ENCODE results near the gene SPTA1.

SPTA1 gene

DNA sequence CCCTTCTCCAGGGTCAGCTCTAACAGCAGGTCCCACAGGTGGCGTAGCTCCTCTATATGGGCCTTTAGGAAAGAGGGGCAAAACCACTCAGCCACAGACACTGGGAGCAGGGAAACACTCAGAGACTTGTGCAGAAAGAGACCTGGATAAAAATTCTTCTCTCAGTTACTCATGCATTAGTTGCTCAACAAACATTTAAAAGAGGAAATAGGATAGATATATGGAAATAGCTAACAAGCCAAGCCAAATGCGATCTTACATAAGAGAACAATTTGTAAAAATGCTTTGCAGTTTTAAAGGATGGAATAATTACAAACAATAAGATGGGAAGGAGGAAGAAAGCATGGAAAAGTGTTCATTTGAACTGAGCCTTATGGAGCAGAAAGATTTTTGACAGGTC is 4.9 kb downstream of the SPTA1 start:
- no peak for DNase-seq

DNA sequence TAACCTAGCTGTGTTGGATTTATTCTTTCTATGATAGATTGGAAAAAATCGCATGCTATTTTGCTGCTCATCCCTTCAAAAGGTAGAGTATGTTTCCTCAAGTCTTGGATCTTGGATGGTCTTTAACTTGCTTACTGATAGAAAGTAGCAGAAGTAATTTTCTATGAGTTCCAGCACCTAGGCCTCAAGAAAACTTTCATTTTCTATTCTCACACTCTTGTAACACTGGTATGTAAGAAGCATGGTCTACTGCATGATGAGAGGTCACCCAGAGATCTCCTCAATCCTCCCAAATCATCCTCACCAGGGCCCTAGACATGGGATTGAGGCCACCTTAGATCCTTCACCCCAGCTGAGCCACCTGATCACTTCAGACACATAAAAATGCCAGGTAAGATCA is 7.2 kb downstream of the SPTA1 start:
- DNase-seq: no peak

DNA sequence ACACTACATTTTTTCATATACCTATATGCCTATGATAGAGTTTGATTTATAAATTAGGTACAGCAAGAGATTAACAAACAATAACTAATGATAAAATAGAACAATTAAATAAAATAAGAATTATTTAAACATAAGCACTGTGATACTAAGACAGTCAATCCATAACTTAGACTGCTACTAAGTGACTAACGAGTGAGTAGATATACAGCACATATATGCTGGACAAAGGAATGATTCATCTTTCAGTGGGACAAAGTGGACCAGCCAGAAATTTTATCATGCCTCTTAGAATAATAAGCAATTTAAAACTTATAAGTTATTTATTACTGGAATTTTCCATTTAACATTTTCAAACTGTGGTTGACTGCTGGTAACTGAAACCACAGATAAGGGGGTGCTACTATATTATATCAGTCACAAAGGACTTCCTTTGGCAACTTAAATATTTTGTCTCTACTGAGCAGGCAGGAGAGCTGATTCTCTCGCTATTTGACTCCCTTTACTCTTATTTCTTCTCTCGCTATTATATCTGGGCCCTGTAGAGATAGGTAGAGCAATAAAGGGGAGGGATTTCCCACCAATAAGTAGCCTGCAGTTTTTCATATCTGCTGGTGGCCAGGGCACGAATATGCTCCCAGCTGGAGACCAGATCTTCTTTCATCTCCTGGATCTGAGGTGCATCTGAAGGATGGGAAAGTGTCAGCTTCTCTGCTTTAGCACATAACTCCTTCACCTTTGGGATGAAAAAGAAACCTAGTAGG is 10.8 kb downstream of the SPTA1 start:
- no peak for DNase-seq

DNA sequence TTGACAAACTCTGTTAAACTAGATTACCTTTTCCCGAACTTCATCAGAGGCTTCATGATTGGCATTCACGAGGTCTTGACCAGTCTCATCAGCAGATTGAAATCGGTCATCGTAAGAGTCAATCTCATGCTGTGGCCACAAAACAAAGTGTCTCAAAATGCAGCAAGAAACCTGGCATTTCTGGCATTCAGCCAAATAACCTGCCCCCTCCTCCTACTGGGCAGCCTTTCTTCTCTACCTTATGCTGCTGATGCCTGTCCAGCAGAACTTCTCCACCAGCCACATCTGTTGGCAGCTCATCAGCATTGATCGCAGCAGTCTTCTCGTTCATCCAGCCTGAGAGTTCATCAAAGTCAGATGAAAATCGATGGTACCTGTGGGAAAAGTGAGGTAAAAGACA is 12.2 kb downstream of the SPTA1 start:
- DNase-seq: no peak

DNA sequence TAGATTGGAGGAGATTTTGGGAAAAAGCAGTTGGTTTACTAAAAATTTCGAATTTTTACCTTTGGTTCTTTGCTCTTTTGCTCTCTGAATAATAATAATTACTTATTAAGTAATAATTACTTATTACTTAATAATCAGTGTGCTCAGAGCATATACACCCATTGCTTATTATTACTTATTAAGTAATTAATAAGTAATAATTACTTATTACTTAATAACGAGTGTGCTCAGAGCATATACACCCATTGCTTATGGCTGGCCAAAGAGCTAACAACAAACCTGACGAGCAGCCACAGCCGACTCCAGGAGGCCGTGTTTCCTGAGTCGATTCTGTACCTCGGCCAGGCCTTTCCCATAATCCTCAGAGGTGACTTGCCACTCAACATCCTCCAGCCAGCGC is 20.5 kb downstream of the SPTA1 start:
- no peak for DNase-seq

DNA sequence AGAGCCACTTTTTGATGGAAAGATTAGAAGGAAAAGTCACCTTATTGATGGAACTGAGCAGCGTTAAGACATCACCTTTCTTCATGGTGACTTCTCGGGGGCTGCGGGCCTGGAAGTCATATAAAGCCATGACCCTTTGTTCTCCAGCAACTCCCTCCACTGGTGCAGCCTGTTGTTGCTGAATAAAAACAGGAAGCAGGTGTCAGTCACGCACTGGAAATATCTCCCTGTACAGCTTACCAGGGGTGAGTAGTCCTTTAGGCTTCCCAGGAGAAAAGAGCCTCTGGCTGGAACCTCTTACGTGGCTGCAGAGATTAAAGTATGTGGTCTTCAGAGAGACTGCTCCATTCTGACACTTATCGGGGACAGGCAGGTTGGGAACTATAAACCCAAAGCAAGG is 31.9 kb downstream of the SPTA1 start:
- peak; percentile 3 for DNase-seq

DNA sequence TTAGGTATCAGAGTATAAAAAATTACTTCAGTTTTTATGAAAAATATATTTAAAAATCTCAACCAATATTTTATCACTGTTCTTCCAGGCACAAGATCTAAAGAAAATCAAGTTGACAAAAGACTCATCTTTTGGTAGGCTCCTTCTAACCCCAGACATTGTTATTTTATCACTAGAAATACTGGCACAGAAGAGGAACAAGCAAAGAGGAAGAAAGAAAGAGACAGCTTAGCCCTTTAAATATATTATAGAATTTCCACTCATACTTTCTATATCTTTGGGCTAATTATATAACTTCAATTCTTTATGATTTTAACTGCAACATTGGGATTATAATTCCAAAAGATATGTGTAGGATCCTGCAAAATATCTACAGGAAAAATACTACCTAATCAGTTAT is 32.4 kb downstream of the SPTA1 start:
- no peak for DNase-seq

DNA sequence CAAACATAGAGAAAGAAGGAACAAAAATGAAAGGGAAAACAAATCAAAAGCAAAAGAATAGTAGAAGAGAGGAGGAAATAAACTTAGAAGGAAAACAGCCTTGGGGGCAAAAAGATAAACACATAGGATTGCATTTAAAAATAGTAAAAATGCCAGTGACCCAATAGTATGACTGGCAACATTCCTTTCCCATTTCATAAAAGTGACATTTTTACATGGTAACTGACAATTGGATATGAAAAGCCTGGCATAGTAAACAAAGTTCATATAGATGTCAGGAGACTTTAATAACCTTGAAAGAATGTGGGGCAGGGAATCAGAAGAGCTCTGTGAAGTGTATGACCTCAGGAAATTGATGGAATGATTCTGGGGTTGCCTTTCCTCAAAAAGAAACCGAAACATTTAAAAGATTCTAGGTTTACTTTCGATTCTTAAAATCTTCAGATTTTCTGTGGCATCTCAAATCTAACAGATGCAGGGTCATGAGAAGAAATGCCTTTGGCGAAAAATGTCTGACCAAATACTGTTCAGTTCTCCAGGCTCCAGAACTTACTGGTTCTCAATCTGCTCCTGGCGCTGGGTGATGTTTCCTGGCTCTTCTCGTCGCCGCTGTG is 33.7 kb downstream of the SPTA1 start:
- DNase-seq: no peak

DNA sequence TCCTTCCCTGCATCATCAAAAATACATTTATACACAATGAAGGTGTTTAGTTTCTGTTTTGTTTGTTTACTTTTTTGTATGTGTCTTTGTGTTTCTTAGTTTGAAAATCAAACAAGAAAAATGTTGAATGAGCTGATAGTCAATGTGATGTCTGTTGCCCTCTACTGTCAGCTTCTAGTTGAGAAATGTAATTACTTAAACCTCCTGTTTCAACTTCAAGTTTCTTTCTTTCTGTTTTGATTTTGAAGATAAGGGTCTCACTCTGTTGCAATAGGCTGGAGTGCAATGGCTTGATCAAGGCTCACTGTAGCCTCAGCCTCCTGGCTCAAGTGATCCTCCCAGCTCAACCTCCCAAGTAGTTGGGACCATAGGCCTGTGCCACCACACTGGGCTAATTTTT is 37.5 kb downstream of the SPTA1 start:
- DNase-seq: no peak

DNA sequence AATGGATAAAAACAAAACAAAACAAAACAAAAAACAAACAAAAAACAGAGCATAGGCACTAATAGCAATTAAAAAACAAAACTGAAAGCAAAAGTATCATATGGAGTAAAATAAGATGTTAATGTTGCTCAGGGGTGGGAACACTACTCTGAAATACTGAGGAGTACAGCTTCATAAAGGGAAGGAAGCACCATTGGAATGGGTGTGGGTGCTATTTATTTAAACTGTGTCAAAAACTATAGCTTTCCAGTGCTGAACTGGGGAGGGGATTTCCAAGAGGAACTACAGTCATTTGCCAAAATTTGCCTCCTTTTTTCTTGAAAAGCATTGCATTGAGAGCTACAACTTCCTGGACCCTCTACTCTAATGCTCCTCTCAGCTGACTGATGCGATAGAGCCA is 40.0 kb downstream of the SPTA1 start:
- no peak for DNase-seq

DNA sequence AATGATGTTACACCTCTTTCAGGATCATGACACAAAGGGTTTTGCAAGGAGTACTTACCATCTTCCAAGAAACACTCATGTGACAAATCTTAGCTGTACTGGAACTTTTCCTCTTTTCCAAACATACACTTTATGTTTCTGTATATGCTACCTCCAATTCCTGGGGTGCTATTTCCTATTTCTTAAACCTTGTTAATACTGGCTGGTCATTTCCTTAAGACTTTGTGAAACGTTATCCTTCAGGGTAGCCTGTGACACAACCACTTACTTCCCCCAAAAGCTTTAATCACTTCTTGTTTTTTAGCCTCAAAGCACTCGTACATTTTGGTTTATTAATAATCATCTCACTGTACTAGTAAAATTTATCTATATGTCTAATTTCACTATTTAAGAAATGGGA is 42.1 kb downstream of the SPTA1 start:
- DNase-seq: no peak

DNA sequence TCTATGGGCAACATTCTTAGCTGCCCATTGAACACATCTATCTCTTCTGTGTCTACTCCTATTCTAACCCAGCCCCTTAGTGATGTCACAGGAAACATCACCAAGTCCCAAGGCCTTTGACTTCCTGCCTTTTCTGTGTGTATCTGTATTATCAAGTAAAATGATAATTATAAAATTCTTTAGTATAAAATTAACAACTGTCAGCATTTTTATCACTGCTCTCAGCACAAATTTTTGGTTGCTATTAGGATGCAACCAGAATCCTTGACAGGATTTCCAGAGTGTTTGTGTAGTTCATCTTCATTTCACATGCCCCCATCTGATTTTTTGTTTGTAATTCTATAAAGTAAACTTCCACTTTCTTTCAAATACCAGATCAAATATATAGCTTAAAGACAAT is 47.6 kb downstream of the SPTA1 start:
- DNase-seq: no peak

DNA sequence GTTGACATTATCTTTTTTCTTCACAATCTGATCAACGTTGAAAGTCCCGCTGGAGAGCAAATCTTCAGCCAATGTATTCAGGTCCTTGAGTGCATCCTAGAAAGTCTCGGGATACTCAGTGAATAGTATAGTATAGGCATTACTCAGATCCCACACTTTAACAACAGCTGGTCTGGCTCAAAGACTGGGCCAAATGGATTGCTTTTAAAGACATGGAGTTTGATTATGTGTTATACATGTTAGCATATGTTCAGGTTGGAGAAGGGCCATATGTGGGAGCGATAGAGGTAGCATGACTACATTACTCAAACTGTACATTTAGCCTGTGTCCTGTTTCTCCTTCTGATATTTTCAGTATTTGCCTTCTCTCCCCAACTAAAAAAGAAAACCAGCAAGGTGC is 48.4 kb downstream of the SPTA1 start:
- no peak for DNase-seq

DNA sequence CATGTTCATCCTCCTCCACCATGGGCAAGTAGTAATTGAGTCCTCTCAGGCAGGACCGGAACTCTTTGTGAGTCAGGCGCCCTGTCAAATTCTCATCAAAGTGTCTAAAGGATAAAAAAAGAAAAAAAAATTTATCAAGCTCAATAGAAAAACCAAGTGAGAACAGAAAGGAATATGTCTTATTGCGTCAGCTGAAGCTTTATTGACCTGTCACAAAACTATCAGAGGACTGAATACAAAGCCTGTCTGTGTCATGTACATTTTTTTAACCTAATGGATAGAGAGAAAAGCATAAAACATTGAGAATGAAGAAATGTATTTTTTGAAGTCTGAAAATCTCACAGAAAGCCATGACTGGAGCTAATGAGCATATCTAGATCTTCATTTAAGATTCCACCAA is 72.8 kb downstream of the SPTA1 start:
- no peak for DNase-seq

DNA sequence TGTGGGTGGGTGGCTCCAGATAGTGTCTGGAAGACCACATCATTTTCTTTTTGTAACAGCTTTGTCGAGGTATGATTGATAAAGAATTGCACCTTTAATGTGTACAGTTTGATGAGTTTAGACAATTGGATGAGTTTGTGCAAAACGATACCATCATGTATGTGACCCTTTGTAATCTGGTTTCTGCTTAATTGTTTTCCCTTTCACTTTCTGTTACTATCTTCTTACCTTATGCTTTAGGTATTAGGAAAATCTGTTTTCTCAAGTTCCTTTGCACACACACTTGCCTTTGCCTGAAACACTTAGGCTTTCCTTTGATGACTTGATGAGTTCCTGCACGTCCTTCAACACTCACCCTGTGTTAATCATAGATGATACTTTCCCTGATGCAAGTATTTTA is 74.6 kb downstream of the SPTA1 start:
- no peak for DNase-seq

DNA sequence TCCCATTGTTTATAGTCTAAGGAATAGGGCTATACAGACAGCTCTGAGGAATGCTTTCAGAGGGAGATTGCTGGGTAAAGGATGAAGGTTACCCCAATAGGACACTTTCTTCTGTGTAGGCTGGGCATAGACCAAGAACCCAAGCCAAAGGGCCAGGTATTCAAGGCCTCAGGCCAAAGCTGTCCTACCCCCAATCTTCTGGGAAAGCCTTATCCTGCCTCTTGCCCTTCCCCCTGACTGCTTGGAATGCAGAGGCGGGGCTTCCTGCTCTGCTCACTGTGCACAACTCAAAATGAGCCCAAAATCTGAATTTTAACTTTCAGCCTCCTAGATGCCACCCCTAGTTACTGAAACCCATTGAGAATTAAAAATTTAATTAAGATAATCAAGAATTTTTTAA is 79.2 kb downstream of the SPTA1 start:
- DNase-seq: no peak

DNA sequence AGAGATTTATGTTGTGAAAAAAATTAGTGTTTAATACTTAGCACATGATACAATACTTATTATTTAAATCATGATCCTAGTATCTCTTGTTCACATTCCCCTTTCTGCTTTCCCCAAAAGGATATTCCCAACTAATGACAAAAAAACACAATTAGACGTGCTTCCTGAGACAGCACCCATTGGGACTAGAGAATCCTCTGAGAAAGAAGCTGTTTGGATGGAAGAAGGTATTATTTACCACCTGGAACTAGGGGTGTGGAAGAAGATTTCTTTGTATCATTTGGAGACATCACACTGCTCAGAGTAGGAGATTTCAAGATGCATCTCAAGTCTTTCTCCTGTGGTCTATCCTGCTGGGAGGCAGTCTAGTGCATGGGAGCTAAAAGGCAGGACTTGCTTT is 81.5 kb downstream of the SPTA1 start, which contains the start of gene OR10Z1:
OR10Z1 (plus strand) TSS at position 301 of the 400 bp plus-strand sequence. CDS start 1,171 bp downstream, outside the sequence.
- no peak for DNase-seq

DNA sequence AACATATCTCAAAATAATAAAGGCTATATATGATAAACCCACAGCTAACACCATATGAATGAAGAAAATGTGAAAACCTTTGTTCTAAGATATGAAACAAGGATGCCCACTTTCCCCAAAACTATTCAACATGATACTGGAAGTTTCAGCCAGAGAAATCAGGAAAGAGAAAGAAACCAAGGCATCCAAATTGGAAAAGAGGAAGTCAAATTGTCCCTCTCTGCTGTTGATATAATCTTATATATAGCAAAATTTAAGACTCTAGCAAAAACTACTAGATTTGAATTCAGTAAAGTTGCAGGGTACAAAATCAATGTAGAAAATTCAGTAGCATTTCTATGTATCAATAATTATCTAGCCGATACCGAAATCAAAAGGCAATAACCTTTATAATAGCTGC is 85.8 kb downstream of the SPTA1 start:
- DNase-seq: no peak

DNA sequence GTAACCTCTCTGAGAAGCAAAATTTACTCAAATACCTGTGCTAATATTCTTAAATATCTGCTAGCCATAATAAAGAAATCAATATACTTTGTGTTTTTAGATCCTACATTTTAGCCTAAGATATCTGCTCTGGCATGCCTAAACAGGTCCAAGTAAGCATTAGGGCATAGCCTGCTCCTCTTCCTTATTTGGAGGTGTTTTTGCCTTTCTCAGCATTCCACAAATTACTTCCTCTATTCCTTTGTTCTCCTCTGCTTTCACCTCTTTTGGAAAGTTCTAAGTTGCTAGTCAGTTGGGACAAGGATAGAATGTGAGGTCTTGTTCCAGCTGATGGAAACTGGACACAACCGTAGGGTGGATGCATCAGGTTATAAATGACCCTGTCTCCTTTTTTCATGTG is 99.6 kb downstream of the SPTA1 start:
- no peak for DNase-seq

DNA sequence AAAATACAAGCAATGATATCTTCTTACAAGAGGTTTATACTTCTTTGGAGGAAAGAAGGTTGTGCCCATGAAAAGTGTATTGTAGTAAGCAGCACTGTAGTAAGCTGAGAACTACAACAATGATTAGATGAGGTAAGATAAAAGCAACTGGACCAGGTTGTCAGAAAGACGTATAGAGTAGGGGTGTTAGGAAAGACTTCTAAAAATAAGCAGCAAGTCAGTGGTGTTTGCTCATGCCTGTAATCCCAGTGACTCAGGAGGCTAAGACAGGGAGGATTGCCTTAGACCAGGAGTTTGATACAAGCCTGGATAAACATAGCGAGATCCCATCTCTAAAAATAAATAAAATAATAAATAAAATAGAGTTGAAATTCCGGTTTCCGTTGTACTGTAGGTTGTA is 102.6 kb downstream of the SPTA1 start:
- no peak for DNase-seq

DNA sequence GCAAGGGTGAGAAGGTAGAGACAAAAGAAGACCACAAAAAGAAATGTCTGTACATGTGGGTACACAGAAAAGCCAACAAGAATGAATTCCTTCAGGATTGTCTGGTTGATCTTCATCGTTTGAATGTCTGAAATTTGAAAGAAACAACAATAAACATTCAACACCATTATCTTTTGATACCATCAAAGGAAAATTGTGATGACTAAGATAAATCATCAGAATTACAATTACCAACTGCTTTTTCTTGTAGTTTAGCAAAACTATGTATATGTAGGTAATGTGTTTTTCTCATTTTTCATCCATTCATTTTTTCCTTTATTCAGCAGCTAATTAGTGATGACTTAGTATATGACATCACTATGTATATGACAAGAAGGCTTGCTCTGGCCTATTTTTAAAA is 106.8 kb downstream of the SPTA1 start, which contains the start of gene OR10X1:
OR10X1 (minus strand) TSS at position 167 of the 400 bp plus-strand sequence; CDS start at position 167, 0 bp downstream.
- no peak for DNase-seq

DNA sequence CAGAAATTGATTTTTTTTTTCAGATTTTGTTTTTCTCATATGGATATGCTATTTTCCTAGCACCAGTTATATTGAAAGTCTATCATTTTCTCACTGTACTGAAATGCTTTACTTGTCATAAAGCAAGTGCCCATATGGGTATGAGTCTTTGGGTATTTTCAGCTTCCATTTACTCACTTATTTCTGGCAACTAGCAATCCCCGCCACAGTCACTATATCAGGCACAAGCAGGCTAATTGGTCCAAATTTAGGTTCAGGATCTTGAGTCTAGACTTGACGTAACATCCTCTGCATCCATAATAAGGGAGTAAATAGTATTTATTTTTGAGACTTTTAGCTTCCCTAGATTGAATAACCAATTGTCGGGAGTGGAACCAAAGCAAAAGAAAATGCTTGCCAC is 109.0 kb downstream of the SPTA1 start:
- no peak for DNase-seq

DNA sequence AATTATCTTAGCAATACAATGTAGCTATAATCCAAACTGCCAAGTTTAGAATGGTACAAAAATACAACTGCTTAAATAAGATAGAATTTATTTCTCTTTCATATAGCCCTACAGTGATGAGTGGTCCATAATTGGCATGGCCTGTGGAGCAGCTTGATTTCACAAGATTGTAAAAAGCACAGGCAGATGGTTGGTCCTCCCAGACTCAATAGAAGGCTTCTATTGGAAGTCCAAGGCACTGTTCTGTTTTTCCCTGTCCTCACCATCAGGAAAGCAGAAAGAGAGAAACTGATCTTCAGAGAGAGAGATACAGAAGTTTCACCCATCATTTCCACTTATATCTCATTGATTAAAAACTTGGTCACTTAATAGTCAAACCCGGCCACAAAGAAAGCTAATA is 114.3 kb downstream of the SPTA1 start:
- no peak for DNase-seq

DNA sequence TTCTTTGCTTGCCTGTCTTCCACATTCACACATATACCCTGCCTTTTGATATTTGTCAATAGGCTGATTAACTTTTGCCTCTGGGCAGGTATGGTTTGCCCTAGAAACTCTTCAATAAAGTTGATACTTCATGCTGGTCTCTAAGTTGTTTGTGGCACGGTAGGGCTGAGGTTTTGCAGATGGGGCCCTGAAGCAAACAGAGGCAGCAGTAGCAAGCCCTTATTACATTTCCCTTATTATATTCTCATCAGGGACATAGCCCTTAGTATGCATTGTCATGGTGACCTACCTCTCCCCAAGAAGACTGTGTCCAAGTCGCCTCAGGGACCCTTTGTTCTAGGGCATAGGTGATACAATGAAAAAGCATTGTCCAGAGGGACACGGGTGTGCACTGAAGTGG is 116.0 kb downstream of the SPTA1 start, which contains the start of gene OR6P1:
OR6P1 (minus strand) TSS at position 101 of the 400 bp plus-strand sequence. CDS start 6,976 bp downstream, outside the sequence.
- no peak for DNase-seq

DNA sequence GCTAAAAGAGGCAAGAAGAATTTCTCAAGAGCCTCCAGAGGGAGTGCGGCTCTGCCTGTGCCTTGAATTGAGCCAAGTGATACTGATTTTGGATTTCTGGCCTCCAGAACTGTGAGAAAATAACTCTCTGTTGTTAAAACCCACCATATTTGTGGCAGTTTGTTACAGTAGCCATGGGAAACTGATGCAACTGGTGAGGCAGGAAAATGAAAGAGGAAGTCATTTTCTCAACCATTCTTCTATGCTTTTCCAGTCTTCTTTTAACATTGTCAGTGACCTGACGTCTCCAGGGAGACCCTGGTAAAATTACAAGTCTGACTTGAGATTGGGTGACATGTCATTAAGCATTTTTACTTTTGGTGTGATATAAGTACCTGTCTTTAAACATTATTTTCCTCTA is 121.9 kb downstream of the SPTA1 start:
- no peak for DNase-seq
